B cell (primary cell): Measurements from ENCODE around the gene ERVW-1. TPM values are rescaled to one million over a fixed set of nuclear protein-coding genes. Genes with fewer than 3 reads are reported as not detected.

Experiments used
- ATAC-seq: fragments of 200-7000 bp; cut with Tn5 transposase; one replicate; pipeline ENCODE4 v1.10.0; 2021; ENCODE audit warnings: low read depth, mild to moderate bottlenecking, moderate number of reproducible peaks, moderate library complexity
- CTCF ChIA-PET: fragments of 350-600 bp; sonication (Branson Sonifier 250); formaldehyde crosslinking; loops from one replicate; lab custom pipeline; 2021; ENCODE audit warnings: antibody characterized with exemption, inconsistent platforms; lab: Charles Lee
- POLR2A ChIA-PET: fragments of 350-600 bp; sonication (Branson Sonifier 250); formaldehyde crosslinking; loops from one replicate; lab custom pipeline; 2021; ENCODE audit warnings: antibody characterized with exemption; lab: Charles Lee
- DNase-seq: peaks from one replicate; pipeline ENCODE4 v3.0.0; 2013
- H2AFZ ChIP-seq: 2 replicates; pipeline ENCODE4 v1.6.1; 2012; ENCODE audit warnings: mild to moderate bottlenecking, low read depth, low read length; ENCODE audit not compliant: insufficient read depth, poor library complexity, severe bottlenecking
- H3K27ac ChIP-seq, 2 donors: 1 replicate in 1 of 2; 2 replicates in 1 of 2; pipeline ENCODE4 v1.5.1; 2012 to 2013; ENCODE audit warnings: low read length in 2 of 2, mild to moderate bottlenecking in 2 of 2, moderate library complexity in 1 of 2
- H3K27me3 ChIP-seq, 4 experiments: fragments of 200-600 bp in 1 of 4; sonication (generic) in 1 of 4; replicated peaks in 1 of 4; 1 replicate in 2 of 4; 2 replicates in 2 of 4; pipeline versions ENCODE4 v1.6.1 to v1.7.0; 2013 to 2016; ENCODE audit warnings: low read length in 3 of 4, mild to moderate bottlenecking in 2 of 4, mixed read lengths in 1 of 4, moderate library complexity in 1 of 4; ENCODE audit not compliant: insufficient read depth in 4 of 4, control insufficient read depth in 3 of 4; ENCODE audit errors: control extremely low read depth in 1 of 4
- H3K36me3 ChIP-seq, 2 experiments: replicated peaks in 1 of 2; 1 replicate in 1 of 2; 2 replicates in 1 of 2; pipeline versions ENCODE4 v1.6.1 to v1.7.1; 2013; ENCODE audit warnings: low read length in 1 of 2; ENCODE audit not compliant: insufficient read depth in 2 of 2, control insufficient read depth in 1 of 2; ENCODE audit errors: control extremely low read depth in 1 of 2, extremely low read depth in 1 of 2
- H3K4me1 ChIP-seq, 2 donors: fragments of 200-600 bp in 1 of 2; sonication (generic) in 1 of 2; 1 replicate in 1 of 2; 2 replicates in 1 of 2; pipeline versions ENCODE4 v1.5.1 to v1.6.1; 2013 to 2017; ENCODE audit warnings: low read length in 2 of 2; ENCODE audit not compliant: control insufficient read depth in 2 of 2, insufficient read depth in 2 of 2
- H3K4me2 ChIP-seq: replicated peaks from 2 replicates; pipeline ENCODE3; 2012; ENCODE audit warnings: mild to moderate bottlenecking, low read depth, low read length; ENCODE audit not compliant: poor library complexity, severe bottlenecking
- H3K4me3 ChIP-seq, 5 experiments: fragments of 200-600 bp in 1 of 5; sonication (generic) in 1 of 5; 1 replicate in 3 of 5; 2 replicates in 2 of 5; pipeline versions ENCODE4 v1.5.1 to v1.7.0; 2011 to 2016; ENCODE audit warnings: low read length in 4 of 5, mild to moderate bottlenecking in 4 of 5, low read depth in 2 of 5, control low read depth in 1 of 5, moderate library complexity in 1 of 5; ENCODE audit not compliant: insufficient read depth in 1 of 5; ENCODE audit errors: control extremely low read depth in 1 of 5, extremely low read depth in 1 of 5
- H3K79me2 ChIP-seq: fragments of 200-600 bp; sonication (generic); one replicate; pipeline ENCODE4 v1.6.0; 2016; ENCODE audit warnings: low read length; ENCODE audit not compliant: control insufficient read depth, insufficient read depth
- H3K9ac ChIP-seq: fragments of 200-600 bp; sonication (generic); 2 replicates; pipeline ENCODE4 v1.6.1; 2017; ENCODE audit warnings: mild to moderate bottlenecking, low read length, moderate library complexity
- H3K9me3 ChIP-seq, 3 donors: one replicate each; pipeline versions ENCODE4 v1.6.1 to v1.7.1; 2013; ENCODE audit warnings: low read length in 2 of 3; ENCODE audit not compliant: control insufficient read depth in 2 of 3, insufficient read depth in 1 of 3; ENCODE audit errors: control extremely low read depth in 1 of 3
- H4K20me1 ChIP-seq: 2 replicates; pipeline ENCODE4 v1.6.0; 2012; ENCODE audit warnings: mild to moderate bottlenecking, low read length; ENCODE audit not compliant: insufficient read depth, control insufficient read depth, poor library complexity, severe bottlenecking
- H3K27ac Mint-ChIP-seq: one replicate; pipeline ENCODE4 v1.8.0; 2021; ENCODE audit warnings: mixed read lengths
- H3K27me3 Mint-ChIP-seq: one replicate; pipeline ENCODE4 v1.8.0; 2021; ENCODE audit warnings: mixed read lengths
- H3K4me1 Mint-ChIP-seq: one replicate; pipeline ENCODE4 v1.8.0; 2021; ENCODE audit warnings: mixed read lengths
- H3K4me3 Mint-ChIP-seq: one replicate; pipeline ENCODE4 v1.8.0; 2021; ENCODE audit warnings: mixed read lengths
- H3K9me3 Mint-ChIP-seq: one replicate; pipeline ENCODE4 v1.8.0; 2022; ENCODE audit warnings: mixed read lengths; ENCODE audit not compliant: insufficient read depth
- CTCF ChIP-seq: fragments of 200-600 bp; IDR thresholded peaks from one replicate; pipeline ENCODE4 v1.8.0; 2022; ENCODE audit warnings: antibody characterized with exemption, mild to moderate bottlenecking
- EZH2 ChIP-seq: IDR thresholded peaks from 2 replicates; pipeline ENCODE4 v1.6.1; 2012; ENCODE audit warnings: borderline replicate concordance, low read depth, mild to moderate bottlenecking, moderate library complexity, low read length; ENCODE audit not compliant: insufficient read depth, poor library complexity, severe bottlenecking
- WGBS: methylation state at CpG from one replicate; pipeline ENCODE4 v1.1.5; 2013; ENCODE audit warnings: missing lambda C conversion rate; ENCODE audit not compliant: insufficient coverage; 5-methylcytosine and 5-hydroxymethylcytosine counted together
- intact Hi-C: fragments of 100-400 bp; cut with micrococcal nuclease; formaldehyde crosslinking; loops from one replicate; pipeline ENCODE4 v1.10.0; 2022
- polyA plus RNA-seq: library from polyadenylated mRNA; depleted of rRNA; stranded (reverse); fragments of >200 nt; gene quantifications from 2 replicates; pipeline ENCODE4 v1.2.3, GENCODE V29; 2012
- total RNA-seq, 2 donors: library from RNA; stranded (reverse); fragments of 120-200 nt in 1 of 2; gene quantifications; 1 replicate in 1 of 2; 2 replicates in 1 of 2; pipeline versions ENCODE4 v1.2.3 to v1.2.4, GENCODE V29; 2013 to 2022

Gene ERVW-1
- total and polyA plus RNA-seq, 2 donors (not counting 1 experiment from before 2014, with no cell fraction given), result not detected

GRCh38 chr7:92460109-92460508 lies 17.6 kb downstream of the ERVW-1 start:
- no peaks in the 10 kb centered on the region for H3K27me3 Mint-ChIP-seq
- H3K9me3 Mint-ChIP-seq, result no peaks in the 10 kb centered on the region
- TF ChIP-seq EZH2 (no peak), CTCF (no peak)
- H3K27ac Mint-ChIP-seq, result no peak overlapping the region
- ChIA-PET CTCF (interaction anchor here (0.6 to 1.2 kb wide), 2 partner anchors 35 to 36 kb away, joined by 3 read pairs; no protein-coding TSS in a partner anchor), POLR2A (no interaction called here)
- no peak overlapping the region for H3K9ac ChIP-seq
- H3K4me3 ChIP-seq, result no peak overlapping the region
- no peak overlapping the region for H2AFZ ChIP-seq
- peaks cover 2 to 14% of the 10 kb centered on the region in 2 experiments for H3K36me3 ChIP-seq
- ATAC-seq, result no peak
- no peak overlapping the region for H3K4me2 ChIP-seq
- DNase-seq, result no peak
- no CpG with 5 or more reads among the region's 2 CpGs for WGBS
- H3K4me3 Mint-ChIP-seq, result no peak overlapping the region
- H3K27ac ChIP-seq, result no peak overlapping the region
- no peaks in the 10 kb centered on the region for H3K4me1 ChIP-seq
- no peaks in the 10 kb centered on the region for H3K4me1 Mint-ChIP-seq
- no peaks in the 10 kb centered on the region for H4K20me1 ChIP-seq
- intact Hi-C loops, result loop anchor here (5.0 kb wide), 1 partner anchor 38 kb away; no protein-coding TSS in a partner anchor
- no peaks in the 10 kb centered on the region for H3K27me3 ChIP-seq
- no peaks in the 10 kb centered on the region for H3K9me3 ChIP-seq
- H3K79me2 ChIP-seq, result no peaks in the 10 kb centered on the region

GRCh38 chr7:92456236-92456635 lies 21.5 kb downstream of the ERVW-1 start:
- Mint-ChIP-seq H3K4me1 (no peaks in the 10 kb centered on the region), H3K27me3 (no peaks in the 10 kb centered on the region), H3K27ac (no peak overlapping the region), H3K9me3 (no peaks in the 10 kb centered on the region), H3K4me3 (no peak overlapping the region)
- H3K27me3 ChIP-seq, result no peaks in the 10 kb centered on the region
- H3K9ac ChIP-seq, result no peak overlapping the region
- no peaks in the 10 kb centered on the region for H3K4me1 ChIP-seq
- peaks cover 6 to 48% of the 10 kb centered on the region in 2 experiments for H3K36me3 ChIP-seq
- WGBS, result 100% methylated on average over 2 of the region's 2 CpGs
- H4K20me1 ChIP-seq, result no peaks in the 10 kb centered on the region
- ChIA-PET POLR2A (no interaction called here), CTCF (interaction anchor here (1.0 kb wide), 1 partner anchor 9 kb away, joined by 3 read pairs; the partner anchor contains the start of gene GATAD1)
- H3K9me3 ChIP-seq, result no peaks in the 10 kb centered on the region
- H2AFZ ChIP-seq, result no peak overlapping the region
- H3K4me3 ChIP-seq, result no peak overlapping the region
- no peak overlapping the region for H3K4me2 ChIP-seq
- TF ChIP-seq EZH2, result no peak
- TF ChIP-seq CTCF, result no peak
- no peak for ATAC-seq
- H3K79me2 ChIP-seq, result no peaks in the 10 kb centered on the region
- no peak overlapping the region for H3K27ac ChIP-seq
- intact Hi-C loops, result no loop called here
- no peak for DNase-seq
